ENCODE data around the gene AKR1A1. TPM values are rescaled to one million over a fixed set of nuclear protein-coding genes. Genes with fewer than 3 reads are reported as not detected.

The AKR1A1 gene
- total RNA-seq, 4 donors from 2014 or later: 15.6 to 40.1 (median 37.1) TPM

GRCh38 chr1:45583264-45583665, 32.6 kb downstream of the AKR1A1 start:
- Histone ChIP-seq H3K36me3 (no peaks in the 10 kb centered on the region), H3K9me3 (no peaks in the 10 kb centered on the region), H3K27ac (peak overlapping the region; percentile 92 to 99 (median 96)), H3K27me3 (no peaks in the 10 kb centered on the region), H3K4me3 (peak overlapping the region; percentile 82 to 97 (median 94)), H3K4me1 (peaks cover 22 to 23% of the 10 kb centered on the region in 2 donors)
- in situ Hi-C loops (cut with MboI; ENCODE audit: low sequenced_read_pairs in 4 of 4) (loop anchor here in 1 of 4 donors (25.0 kb wide), 1 partner anchor 104 kb away; the partner anchor contains the start of genes GPBP1L1 and TMEM69), intact Hi-C loops (cut with DNase I; ENCODE audit: low total_unique reads) (loop anchor here (1.0 to 10.0 kb wide), 2 partner anchors 103 to 552 kb away; partner anchors contain the start of genes GPBP1L1 and PIK3R3)
- ATAC-seq (peak; percentile 92 to 96), DNase-seq (peak; percentile 95 to 96)
- TF ChIP-seq CTCF (IDR thresholded peaks at IDR 0.05 in 4 of 5, conservative IDR thresholded peaks at IDR 0.05 in 1 of 5) (no peak), POLR2A (IDR thresholded peaks at IDR 0.05) (no peak)

GRCh38 chr1:45583666-45584350, 33.2 kb downstream of the AKR1A1 start, which contains the start of gene NASP:
NASP (plus strand) TSS chr1:45584041; CDS start chr1:45584147, 106 bp downstream.
- intact Hi-C loops (cut with DNase I; ENCODE audit: low total_unique reads): loop anchor here (1.0 to 10.0 kb wide), 2 partner anchors 102 to 551 kb away; partner anchors contain the start of genes GPBP1L1 and PIK3R3
- H3K36me3 ChIP-seq: no peaks in the 10 kb centered on the region
- peaks cover 22 to 23% of the 10 kb centered on the region in 2 donors for H3K4me1 ChIP-seq
- H3K4me3 ChIP-seq: peak within 1 kb of the TSS; percentile 82 to 97 (median 94)
- no peaks in the 10 kb centered on the region for H3K9me3 ChIP-seq
- TF ChIP-seq CTCF (IDR thresholded peaks at IDR 0.05 in 4 of 5, conservative IDR thresholded peaks at IDR 0.05 in 1 of 5) (peak in 1 of 5 experiments; percentile 8), POLR2A (IDR thresholded peaks at IDR 0.05) (peak; percentile 91 to 97)
- peak within 1 kb of the TSS; percentile 92 to 99 (median 96) for H3K27ac ChIP-seq
- peak; percentile 83 to 85 for ATAC-seq
- in situ Hi-C loops (cut with MboI; ENCODE audit: low sequenced_read_pairs in 4 of 4): loop anchor here in 1 of 4 donors (25.0 kb wide), 1 partner anchor 103 kb away; the partner anchor contains the start of genes GPBP1L1 and TMEM69
- DNase-seq: peak; percentile 83 to 88
- H3K27me3 ChIP-seq: no peaks in the 10 kb centered on the region

DNA sequence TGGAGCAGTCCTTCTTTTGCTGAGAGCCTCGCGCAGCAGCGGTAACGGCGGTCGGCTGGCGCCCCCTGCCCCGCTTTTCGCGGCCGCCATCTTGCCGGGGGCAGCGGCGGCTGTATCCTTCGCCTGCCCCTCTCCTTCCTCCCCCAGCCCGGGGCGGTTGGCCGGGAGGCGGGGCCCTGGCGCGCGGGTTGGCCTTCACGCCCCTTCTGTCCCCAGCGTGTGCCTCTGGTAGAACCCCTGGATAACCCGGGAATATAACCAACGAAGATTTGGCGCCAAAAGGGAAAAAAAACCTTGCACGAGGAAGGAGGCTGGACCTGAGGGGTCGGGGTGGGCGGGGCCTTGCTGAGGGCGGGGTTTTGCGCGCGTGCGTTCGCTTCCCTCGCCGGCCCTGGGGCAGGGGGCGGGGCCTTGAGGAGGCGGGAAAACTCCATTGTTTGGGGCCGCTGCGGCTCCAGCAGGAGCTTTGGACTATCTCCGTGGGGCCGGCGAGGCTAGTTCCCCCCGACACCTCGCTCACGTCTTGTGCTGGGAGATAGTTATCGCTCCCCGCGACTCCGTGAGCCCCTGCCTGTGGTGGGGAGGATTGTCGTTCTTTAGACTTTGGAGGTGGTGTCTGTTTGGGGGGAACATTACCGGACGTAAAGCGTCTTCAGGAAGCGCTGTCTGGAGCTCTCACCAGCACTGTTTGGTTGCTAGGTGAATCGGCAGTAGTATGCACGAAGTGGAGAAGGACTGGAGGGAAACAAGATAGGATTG, 33.9 kb downstream of the AKR1A1 start:
- peak; percentile 67 to 74 for DNase-seq
- Histone ChIP-seq H3K27ac (peak overlapping the region; percentile 92 to 99 (median 96)), H3K4me3 (peak overlapping the region; percentile 82 to 97 (median 94)), H3K36me3 (no peaks in the 10 kb centered on the region), H3K4me1 (peaks cover 22 to 23% of the 10 kb centered on the region in 2 donors), H3K27me3 (no peaks in the 10 kb centered on the region), H3K9me3 (no peaks in the 10 kb centered on the region)
- intact Hi-C loops (cut with DNase I; ENCODE audit: low total_unique reads) (loop anchor here (10.0 kb wide), 1 partner anchor 550 kb away; the partner anchor contains the start of gene PIK3R3), in situ Hi-C loops (cut with MboI; ENCODE audit: low sequenced_read_pairs in 4 of 4) (loop anchor here in 1 of 4 donors (25.0 kb wide), 1 partner anchor 103 kb away; the partner anchor contains the start of genes GPBP1L1 and TMEM69)
- TF ChIP-seq POLR2A (IDR thresholded peaks at IDR 0.05): no peak
- TF ChIP-seq CTCF (IDR thresholded peaks at IDR 0.05 in 4 of 5, conservative IDR thresholded peaks at IDR 0.05 in 1 of 5): no peak
- peak; percentile 57 to 58 for ATAC-seq

GRCh38 chr1:45585110-45585426, 34.4 kb downstream of the AKR1A1 start:
- in situ Hi-C loops (cut with MboI; ENCODE audit: low sequenced_read_pairs in 4 of 4): loop anchor here in 1 of 4 donors (25.0 kb wide), 1 partner anchor 102 kb away; the partner anchor contains the start of genes GPBP1L1 and TMEM69
- H3K4me1 ChIP-seq: peaks cover 23 to 25% of the 10 kb centered on the region in 2 donors
- DNase-seq (no peak), ATAC-seq (no peak)
- H3K36me3 ChIP-seq: no peaks in the 10 kb centered on the region
- peak overlapping the region; percentile 82 to 97 (median 94) for H3K4me3 ChIP-seq
- intact Hi-C loops (cut with DNase I; ENCODE audit: low total_unique reads): loop anchor here (10.0 kb wide), 1 partner anchor 550 kb away; the partner anchor contains the start of gene PIK3R3
- peak overlapping the region; percentile 92 to 99 (median 96) for H3K27ac ChIP-seq
- no peaks in the 10 kb centered on the region for H3K9me3 ChIP-seq
- H3K27me3 ChIP-seq: no peaks in the 10 kb centered on the region
- no peak for TF ChIP-seq CTCF (IDR thresholded peaks at IDR 0.05 in 4 of 5, conservative IDR thresholded peaks at IDR 0.05 in 1 of 5)
- TF ChIP-seq POLR2A (IDR thresholded peaks at IDR 0.05): no peak

Data from gastrocnemius medialis (tissue), 4 donors.